Measurements from ENCODE around the gene UCP2.

UCP2 gene

GRCh38 chr11:73982595-73982989 lies at the start of gene UCP2:
TSS of gene UCP2 (minus strand) at chr11:73982843. CDS start at chr11:73978378, 4,465 bp downstream.
- DNase-seq: peak; percentile 92

- DNase-seq: no peak
Observed at GRCh38 chr11:74030723-74031676, 48.4 kb upstream of the UCP2 start.

- DNase-seq: no peak
Observed at GRCh38 chr11:74025467-74026166, 43.0 kb upstream of the UCP2 start.

- no peak for DNase-seq
Observed at GRCh38 chr11:74024261-74025029, 41.8 kb upstream of the UCP2 start.

- no peak for DNase-seq
Observed at GRCh38 chr11:74023276-74023675, 40.6 kb upstream of the UCP2 start.

GRCh38 chr11:74022546-74022945 lies 39.9 kb upstream of the UCP2 start:
- DNase-seq: no peak

GRCh38 chr11:74021998-74022397 lies 39.4 kb upstream of the UCP2 start:
- no peak for DNase-seq

GRCh38 chr11:74020539-74020938 lies 37.9 kb upstream of the UCP2 start:
- DNase-seq: no peak

- no peak for DNase-seq
Observed at GRCh38 chr11:74019860-74020259, 37.2 kb upstream of the UCP2 start.

GRCh38 chr11:74019104-74019738 lies 36.6 kb upstream of the UCP2 start:
- DNase-seq: no peak

GRCh38 chr11:74018331-74019005 lies 35.8 kb upstream of the UCP2 start:
- DNase-seq: no peak

- no peak for DNase-seq
Observed at GRCh38 chr11:74017631-74018030, 35.0 kb upstream of the UCP2 start.

- no peak for DNase-seq
Observed at GRCh38 chr11:74015919-74016684, 33.5 kb upstream of the UCP2 start.

GRCh38 chr11:74014880-74015279 lies 32.2 kb upstream of the UCP2 start:
- no peak for DNase-seq

- no peak for DNase-seq
Observed at GRCh38 chr11:74013141-74013540, 30.5 kb upstream of the UCP2 start.

GRCh38 chr11:74012074-74012809 lies 29.6 kb upstream of the UCP2 start:
- DNase-seq: no peak

- no peak for DNase-seq
Observed at GRCh38 chr11:74011360-74012073, 28.9 kb upstream of the UCP2 start.

- DNase-seq: no peak
Observed at GRCh38 chr11:74010306-74011300, 28.0 kb upstream of the UCP2 start.

Measured in COR-L47 (cell line).